Adrenal gland (tissue), 12 donors: ENCODE measurements around the gene BCL11B. TPM values are rescaled to one million over a fixed set of nuclear protein-coding genes. Genes with fewer than 3 reads are reported as not detected.

Experiments used
- DNase-seq, 7 donors: peaks; one replicate each; pipeline ENCODE4 v3.0.0-alpha.2; 2019 to 2020
- H3K27ac ChIP-seq, 5 donors: fragments of 200-600 bp; sonication (generic) in 4 of 5; 1 replicate in 3 of 5; 2 replicates in 2 of 5; pipeline versions ENCODE4 v1.5.1 to v1.8.0; 2016 to 2020; ENCODE audit warnings: mild to moderate bottlenecking in 1 of 5
- H3K27me3 ChIP-seq: fragments of 200-600 bp; 2 replicates; pipeline ENCODE4 v1.8.0; 2021
- H3K36me3 ChIP-seq, 2 donors: fragments of 200-600 bp; replicated peaks in 1 of 2; 1 replicate in 1 of 2; 2 replicates in 1 of 2; pipeline versions ENCODE4 v1.5.1 to v1.8.0; 2018 to 2022
- H3K4me1 ChIP-seq, 2 donors: fragments of 200-600 bp; replicated peaks in 1 of 2; 1 replicate in 1 of 2; 2 replicates in 1 of 2; pipeline versions ENCODE4 v1.5.1 to v1.8.0; 2018 to 2021
- H3K4me3 ChIP-seq, 4 donors: fragments of 200-600 bp; sonication (generic) in 3 of 4; one replicate each; pipeline ENCODE4 v1.5.1; 2016 to 2018
- H3K9me3 ChIP-seq, 3 donors: fragments of 200-600 bp; sonication (generic) in 1 of 3; replicated peaks in 1 of 3; 1 replicate in 2 of 3; 2 replicates in 1 of 3; pipeline versions ENCODE4 v1.5.1 to v1.8.0; 2016 to 2021
- CTCF ChIP-seq, 6 experiments: fragments of 450-650 bp in 4 of 6; fragments of 200-600 bp in 2 of 6; sonication (generic) in 1 of 6; IDR thresholded peaks; 1 replicate in 5 of 6; 2 replicates in 1 of 6; pipeline versions ENCODE4 v1.5.1 to v1.8.0; 2016 to 2021; ENCODE audit warnings: antibody characterized with exemption in 6 of 6, mild to moderate bottlenecking in 2 of 6, moderate library complexity in 1 of 6
- POLR2A ChIP-seq, 2 donors: fragments of 450-650 bp; IDR thresholded peaks; one replicate each; pipeline ENCODE4 v1.6.1; 2017; ENCODE audit warnings: antibody characterized with exemption in 2 of 2, mild to moderate bottlenecking in 2 of 2, moderate library complexity in 1 of 2
- WGBS, 4 donors: extraction: QIAGEN DNeasy Blood & Tissue Kit in 2 of 4; methylation state at CpG; one replicate each; pipeline versions ENCODE4 v1.1.5 to v1.1.7; 2013 to 2017; 5-methylcytosine and 5-hydroxymethylcytosine counted together
- intact Hi-C, 2 donors: fragments of 100-400 bp; cut with DNase I; formaldehyde crosslinking; loops; one replicate each; pipeline versions ENCODE4 v1.14.1 to v1.15.0; 2022 to 2023
- polyA plus RNA-seq, 3 donors: library from polyadenylated mRNA; stranded (reverse); fragments of 200-250 nt in 2 of 3; fragments of 350-450 nt in 1 of 3; fragmentation: Illumina TruSeq in 1 of 3; extraction: RNeasy Lipid Tissue Mini Kit (QIAGEN cat#74804) in 1 of 3; gene quantifications; one replicate each; pipeline ENCODE4 v1.2.3, GENCODE V29; 2013 to 2014
- total RNA-seq, 9 donors: library from RNA; depleted of rRNA in 4 of 9; stranded (reverse); fragments of >200 nt in 4 of 9; fragments of 120-200 nt in 1 of 9; fragmentation: NEBNext Ultra II Directional in 1 of 9; extraction: Animal tissue kit (Norgen Biotek cat#: 25700) in 1 of 9; gene quantifications; one replicate each; pipeline versions ENCODE4 v1.1.0 to v1.2.4, GENCODE V29; 2013 to 2023
- donor health status: healthy with polysubstance abuse.
- donor health status: Bipolar disorder and iron deficiency.
- donor health status: DM: yes; HTN: yes; CAD: no.
- donor health status: DM: no; HTN: no; CAD: no.
- donor health status: DM: no; HTN: no; CAD: no.
- donor health status: DM: yes; HTN: yes; CAD: no.

BCL11B gene
- total and polyA plus RNA-seq, 12 donors, result 0.24 to 3.2 (median 0.54) TPM

GRCh38 chr14:99213101-99213500 is 58.9 kb downstream of the BCL11B start:
- Histone ChIP-seq H3K27me3 (no peaks in the 10 kb centered on the region), H3K27ac (no peak overlapping the region), H3K9me3 (no peaks in the 10 kb centered on the region), H3K4me3 (no peak overlapping the region), H3K4me1 (no peaks in the 10 kb centered on the region), H3K36me3 (no peaks in the 10 kb centered on the region)
- intact Hi-C loops, result no loop called here
- DNase-seq, result no peak
- TF ChIP-seq POLR2A (IDR thresholded peaks at IDR 0.05) (no peak), CTCF (IDR thresholded peaks at IDR 0.05) (no peak)
- 79 to 87% (median 81%) methylated on average over 8 to 11 of the region's 11 CpGs for WGBS, 4 donors

- H3K27me3 ChIP-seq, result no peaks in the 10 kb centered on the region
- no peaks in the 10 kb centered on the region for H3K36me3 ChIP-seq
- no peaks in the 10 kb centered on the region for H3K4me1 ChIP-seq
- intact Hi-C loops, result no loop called here
- H3K4me3 ChIP-seq, result no peak overlapping the region
- H3K27ac ChIP-seq, result no peak overlapping the region
- TF ChIP-seq POLR2A (IDR thresholded peaks at IDR 0.05) (no peak), CTCF (IDR thresholded peaks at IDR 0.05) (no peak)
- no peaks in the 10 kb centered on the region for H3K9me3 ChIP-seq
- WGBS, 4 donors, result 80 to 93% (median 84%) methylated on average over 1 to 3 of the region's 3 CpGs
- no peak for DNase-seq
Measured at GRCh38 chr14:99212646-99213045, 59.4 kb downstream of the BCL11B start.

- no peak for DNase-seq
- H3K27ac ChIP-seq, result no peak overlapping the region
- TF ChIP-seq CTCF (IDR thresholded peaks at IDR 0.05) (no peak), POLR2A (IDR thresholded peaks at IDR 0.05) (no peak)
- no peaks in the 10 kb centered on the region for H3K27me3 ChIP-seq
- H3K4me3 ChIP-seq, result no peak overlapping the region
- intact Hi-C loops, result no loop called here
- no peaks in the 10 kb centered on the region for H3K36me3 ChIP-seq
- WGBS, 4 donors, result 82 to 94% (median 88%) methylated on average over 5 to 7 of the region's 7 CpGs
- no peaks in the 10 kb centered on the region for H3K4me1 ChIP-seq
- H3K9me3 ChIP-seq, result no peaks in the 10 kb centered on the region
Measured at GRCh38 chr14:99212199-99212598, 59.8 kb downstream of the BCL11B start.

GRCh38 chr14:99211410-99211809 is 60.6 kb downstream of the BCL11B start:
- intact Hi-C loops, result no loop called here
- no peaks in the 10 kb centered on the region for H3K27me3 ChIP-seq
- no peaks in the 10 kb centered on the region for H3K36me3 ChIP-seq
- H3K27ac ChIP-seq, result no peak overlapping the region
- no peak for DNase-seq
- no peaks in the 10 kb centered on the region for H3K4me1 ChIP-seq
- no peak overlapping the region for H3K4me3 ChIP-seq
- WGBS, 4 donors, result 78 to 87% (median 86%) methylated on average over 9 of the region's 9 CpGs
- H3K9me3 ChIP-seq, result no peaks in the 10 kb centered on the region
- TF ChIP-seq CTCF (IDR thresholded peaks at IDR 0.05) (no peak), POLR2A (IDR thresholded peaks at IDR 0.05) (no peak)
